SK-N-SH (cell line): ENCODE results near the gene HDGFL3. TPM values are rescaled to one million over a fixed set of nuclear protein-coding genes. Genes with fewer than 3 reads are reported as not detected.
A peak's percentile ranks its signal among the peaks of the same experiment; 100 is the strongest.
"Not testable (repeated sequence)": the region's sequence is repeated elsewhere in the genome, so short reads cannot be mapped to it uniquely, and the experiment has no call there.

Experiments
- CTCF ChIA-PET: fragments of 300-600, 350-600 bp; formaldehyde crosslinking; extraction: SDS; loops from one replicate; lab custom pipeline; 2021; lab: Yijun Ruan, JAX
- POLR2A ChIA-PET: fragments of 350-600 bp; sonication (Branson Sonifier 250); formaldehyde crosslinking; extraction: SDS; loops from one replicate; lab custom pipeline; 2020; ENCODE audit warnings: antibody characterized with exemption, inconsistent platforms; lab: Yijun Ruan, JAX
- DNase-seq: peaks from one replicate; pipeline ENCODE4 v3.0.0; 2012
- H2AFZ ChIP-seq: fragments of 200-600 bp; sonication (generic); 2 replicates; pipeline ENCODE4 v1.8.1; 2016; ENCODE audit warnings: antibody characterized with exemption, mild to moderate bottlenecking, low read depth
- H3F3A ChIP-seq: fragments of 200-600 bp; sonication (generic); replicated peaks from 2 replicates; pipeline ENCODE3; 2016; ENCODE audit warnings: antibody characterized with exemption, mild to moderate bottlenecking; ENCODE audit not compliant: insufficient read depth
- H3K27ac ChIP-seq, 2 experiments: fragments of 200-500 bp in 1 of 2; fragments of 200-600 bp in 1 of 2; sonication (Bioruptor generic) in 1 of 2; sonication (generic), shearing (Covaris generic) in 1 of 2; 2 replicates each; pipeline versions ENCODE4 v1.5.1 to v1.6.1; 2014 to 2016; ENCODE audit warnings: low read depth in 2 of 2, inconsistent platforms in 1 of 2, low read length in 1 of 2, mild to moderate bottlenecking in 1 of 2, mixed read lengths in 1 of 2
- H3K27me3 ChIP-seq: fragments of 200-600 bp; sonication (generic), shearing (Covaris generic); 2 replicates; pipeline ENCODE4 v1.6.1; 2016; ENCODE audit warnings: mixed run types; ENCODE audit not compliant: insufficient read depth
- H3K36me3 ChIP-seq, 2 experiments: fragments of 200-500 bp in 1 of 2; fragments of 200-600 bp in 1 of 2; sonication (Bioruptor generic) in 1 of 2; sonication (generic) in 1 of 2; replicated peaks in 1 of 2; 2 replicates each; pipeline versions ENCODE3 to v1.5.1; 2014 to 2016; ENCODE audit warnings: low read length in 1 of 2, mild to moderate bottlenecking in 1 of 2; ENCODE audit not compliant: insufficient read depth in 2 of 2, control insufficient read depth in 1 of 2
- H3K4me1 ChIP-seq, 2 experiments: fragments of 200-500 bp in 1 of 2; fragments of 200-600 bp in 1 of 2; sonication (Bioruptor generic) in 1 of 2; sonication (generic), shearing (Covaris generic) in 1 of 2; 2 replicates each; pipeline versions ENCODE4 v1.5.1 to v1.6.1; 2014 to 2016; ENCODE audit warnings: low read depth in 1 of 2, low read length in 1 of 2, mixed run types in 1 of 2; ENCODE audit not compliant: insufficient read depth in 2 of 2, control insufficient read depth in 1 of 2
- H3K4me2 ChIP-seq: fragments of 200-600 bp; sonication (generic), shearing (Covaris generic); 2 replicates; pipeline ENCODE4 v1.6.1; 2017; ENCODE audit warnings: mixed run types
- H3K4me3 ChIP-seq, 2 experiments: fragments of 200-500 bp in 1 of 2; fragments of 200-600 bp in 1 of 2; sonication (Bioruptor generic) in 1 of 2; sonication (generic), shearing (Covaris generic) in 1 of 2; 2 replicates each; pipeline versions ENCODE4 v1.5.1 to v1.8.1; 2014 to 2016; ENCODE audit warnings: low read depth in 2 of 2, inconsistent platforms in 1 of 2, low read length in 1 of 2, mild to moderate bottlenecking in 1 of 2, mixed read lengths in 1 of 2, moderate library complexity in 1 of 2
- H3K79me2 ChIP-seq: fragments of 200-600 bp; sonication (generic); 2 replicates; pipeline ENCODE4 v1.8.1; 2017; ENCODE audit warnings: mild to moderate bottlenecking; ENCODE audit not compliant: insufficient read depth
- H3K9ac ChIP-seq: fragments of 200-600 bp; sonication (generic); 2 replicates; pipeline ENCODE4 v1.6.1; 2017; ENCODE audit warnings: mixed run types
- H3K9me2 ChIP-seq: fragments of 200-600 bp; sonication (generic); 2 replicates; pipeline ENCODE4 v1.6.1; 2017; ENCODE audit warnings: mixed run types
- H3K9me3 ChIP-seq: fragments of 200-600 bp; sonication (generic); 2 replicates; pipeline ENCODE4 v1.6.1; 2017; ENCODE audit warnings: mixed run types, mild to moderate bottlenecking, moderate library complexity
- H4K20me1 ChIP-seq: fragments of 200-600 bp; sonication (generic); 2 replicates; pipeline ENCODE4 v1.6.1; 2017; ENCODE audit warnings: mild to moderate bottlenecking, mixed run types; ENCODE audit not compliant: insufficient read depth
- CHD2 ChIP-seq: fragments of 150-350 bp; IDR thresholded peaks from 2 replicates; pipeline ENCODE4 v1.6.1; 2018; ENCODE audit warnings: low read length; ENCODE audit not compliant: partially characterized antibody
- ELF1 ChIP-seq: IDR thresholded peaks from 2 replicates; pipeline ENCODE4 v1.4.0; 2012
- EP300 ChIP-seq, 2 experiments: IDR thresholded peaks; 2 replicates each; pipeline versions ENCODE4 v1.4.0 to v1.6.1; 2012; ENCODE audit warnings: borderline replicate concordance in 1 of 2, low read depth in 1 of 2, low read length in 1 of 2
- FOSL2 ChIP-seq: IDR thresholded peaks from 2 replicates; pipeline ENCODE4 v1.4.0; 2012; ENCODE audit warnings: low read depth, mild to moderate bottlenecking, moderate library complexity, borderline replicate concordance
- FOXJ3 ChIP-seq: sonication (generic); formaldehyde crosslinking; IDR thresholded peaks from 2 replicates; pipeline ENCODE4 v1.5.1; 2020; ENCODE audit warnings: mild to moderate bottlenecking, missing genetic modification reagents
- GABPA ChIP-seq: IDR thresholded peaks from 2 replicates; pipeline ENCODE4 v1.4.0; 2012; ENCODE audit warnings: low read depth, mild to moderate bottlenecking
- GATA2 ChIP-seq: sonication (generic); formaldehyde crosslinking; IDR thresholded peaks from 2 replicates; pipeline ENCODE4 v1.5.0; 2020; ENCODE audit warnings: mild to moderate bottlenecking, missing genetic modification reagents
- JUND ChIP-seq: IDR thresholded peaks from 2 replicates; pipeline ENCODE4 v1.4.0; 2012
- MEF2A ChIP-seq: IDR thresholded peaks from 2 replicates; pipeline ENCODE4 v1.4.0; 2012; ENCODE audit warnings: low read depth, borderline replicate concordance
- RAD21 ChIP-seq: IDR thresholded peaks from 2 replicates; pipeline ENCODE4 v1.6.1; 2012; ENCODE audit warnings: mild to moderate bottlenecking, low read length
- RXRA ChIP-seq: IDR thresholded peaks from 2 replicates; pipeline ENCODE4 v1.4.0; 2012; ENCODE audit warnings: low read depth, mild to moderate bottlenecking, borderline replicate concordance
- SMC3 ChIP-seq: IDR thresholded peaks from 2 replicates; pipeline ENCODE4 v1.6.1; 2012; ENCODE audit warnings: low read depth, low read length, improper control_type of control experiment
- YY1 ChIP-seq: IDR thresholded peaks from 2 replicates; pipeline ENCODE4 v1.4.0; 2012; ENCODE audit warnings: low read depth, mild to moderate bottlenecking
- ZBTB33 ChIP-seq: IDR thresholded peaks from 2 replicates; pipeline ENCODE4 v1.4.0; 2012; ENCODE audit warnings: low read depth, borderline replicate concordance
- WGBS: methylation state at CpG from one replicate; pipeline ENCODE4 v1.1.6; 2017; ENCODE audit warnings: low lambda C conversion rate; 5-methylcytosine and 5-hydroxymethylcytosine counted together
- polyA plus RNA-seq, 3 experiments: library from polyadenylated mRNA; depleted of rRNA; stranded (reverse); fragments of >200 nt; gene quantifications; 2 replicates each; pipeline ENCODE4 v1.2.3, GENCODE V29; 2012
- TF ChIP-seq, protein P1 (sequence below): IDR thresholded peaks from 2 replicates; pipeline ENCODE4 v1.6.1; 2012; ENCODE audit warnings: mild to moderate bottlenecking, low read depth, low read length, moderate library complexity

Gene HDGFL3
- polyA plus RNA-seq, 1 of the 3 experiments (the other 2 are of a cell fraction): 8.0 TPM

- Histone ChIP-seq H3K4me2 (no peak overlapping the region), H3K79me2 (no peaks in the 10 kb centered on the region), H3K9me3 (no peaks in the 10 kb centered on the region), H3K9ac (no peak overlapping the region), H3K36me3 (no peaks in the 10 kb centered on the region), H3K27ac (no peak overlapping the region), H3F3A (no peaks in the 10 kb centered on the region), H3K9me2 (no peaks in the 10 kb centered on the region), H2AFZ (peak overlapping the region; percentile 29; the same call in 1 of the 2 replicates), H3K4me1 (no peaks in the 10 kb centered on the region), H3K27me3 (no peaks in the 10 kb centered on the region; the same call in 1 of the 2 replicates), H4K20me1 (no peaks in the 10 kb centered on the region), H3K4me3 (no peak overlapping the region)
- ChIA-PET POLR2A (no interaction called here), CTCF (interaction anchor here (0.9 kb wide), 1 partner anchor 25 kb away, joined by 3 read pairs; the partner anchor contains the start of gene BTBD1)
- no peak for DNase-seq
- 84% methylated on average over 4 of the region's 4 CpGs for WGBS
- TF ChIP-seq FOSL2 (no peak), FOXJ3 (CRISPR knock-in tag) (no peak), YY1 (no peak), CHD2 (no peak), JUND (no peak), GABPA (no peak), RXRA (no peak), GATA2 (CRISPR knock-in tag) (no peak), ELF1 (no peak), SMC3 (no peak), EP300 (IDR thresholded peaks at IDR 0.05; ENCODE audit: borderline replicate concordance in 1 of 2, low read depth in 1 of 2, low read length in 1 of 2) (no peak), RAD21 (no peak), ZBTB33 (no peak), MEF2A (no peak)
- TF ChIP-seq, protein P1, sequence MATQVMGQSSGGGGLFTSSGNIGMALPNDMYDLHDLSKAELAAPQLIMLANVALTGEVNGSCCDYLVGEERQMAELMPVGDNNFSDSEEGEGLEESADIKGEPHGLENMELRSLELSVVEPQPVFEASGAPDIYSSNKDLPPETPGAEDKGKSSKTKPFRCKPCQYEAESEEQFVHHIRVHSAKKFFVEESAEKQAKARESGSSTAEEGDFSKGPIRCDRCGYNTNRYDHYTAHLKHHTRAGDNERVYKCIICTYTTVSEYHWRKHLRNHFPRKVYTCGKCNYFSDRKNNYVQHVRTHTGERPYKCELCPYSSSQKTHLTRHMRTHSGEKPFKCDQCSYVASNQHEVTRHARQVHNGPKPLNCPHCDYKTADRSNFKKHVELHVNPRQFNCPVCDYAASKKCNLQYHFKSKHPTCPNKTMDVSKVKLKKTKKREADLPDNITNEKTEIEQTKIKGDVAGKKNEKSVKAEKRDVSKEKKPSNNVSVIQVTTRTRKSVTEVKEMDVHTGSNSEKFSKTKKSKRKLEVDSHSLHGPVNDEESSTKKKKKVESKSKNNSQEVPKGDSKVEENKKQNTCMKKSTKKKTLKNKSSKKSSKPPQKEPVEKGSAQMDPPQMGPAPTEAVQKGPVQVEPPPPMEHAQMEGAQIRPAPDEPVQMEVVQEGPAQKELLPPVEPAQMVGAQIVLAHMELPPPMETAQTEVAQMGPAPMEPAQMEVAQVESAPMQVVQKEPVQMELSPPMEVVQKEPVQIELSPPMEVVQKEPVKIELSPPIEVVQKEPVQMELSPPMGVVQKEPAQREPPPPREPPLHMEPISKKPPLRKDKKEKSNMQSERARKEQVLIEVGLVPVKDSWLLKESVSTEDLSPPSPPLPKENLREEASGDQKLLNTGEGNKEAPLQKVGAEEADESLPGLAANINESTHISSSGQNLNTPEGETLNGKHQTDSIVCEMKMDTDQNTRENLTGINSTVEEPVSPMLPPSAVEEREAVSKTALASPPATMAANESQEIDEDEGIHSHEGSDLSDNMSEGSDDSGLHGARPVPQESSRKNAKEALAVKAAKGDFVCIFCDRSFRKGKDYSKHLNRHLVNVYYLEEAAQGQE: no peak
Measured at GRCh38 chr15:83092309-83092976, 115.2 kb downstream of the HDGFL3 start.

- H3K4me2 ChIP-seq, H4K20me1 ChIP-seq, H3K36me3 ChIP-seq, H3K9me2 ChIP-seq, DNase-seq, H3K4me3 ChIP-seq, H3K27me3 ChIP-seq, CTCF ChIA-PET, H3F3A ChIP-seq, H3K4me1 ChIP-seq, H3K79me2 ChIP-seq, H3K9ac ChIP-seq, H3K9me3 ChIP-seq, H3K27ac ChIP-seq: not testable (repeated sequence)
- H2AFZ ChIP-seq: peak overlapping the region; percentile 29; the same call in 1 of the 2 replicates
- WGBS: 68% methylated on average over 3 of the region's 3 CpGs
- POLR2A ChIA-PET: interaction anchor here (0.6 kb wide), 1 partner anchor 12 kb away, joined by 3 read pairs; no protein-coding TSS in a partner anchor
Measured at GRCh38 chr15:83091965-83092308, 115.7 kb downstream of the HDGFL3 start.
